GM21717 (cell line): Measurements from ENCODE around the gene GTF2A1.
"Not testable (repeated sequence)": the region's sequence is repeated elsewhere in the genome, so short reads cannot be mapped to it uniquely, and the experiment has no call there.

ENCODE experiments used
- ATAC-seq: cut with Tn5 transposase; IDR thresholded peaks from one replicate; pipeline ENCODE4 v1.9.1; 2021; ENCODE audit warnings: mild to moderate bottlenecking, moderate library complexity; ENCODE audit not compliant: unreplicated experiment

Gene GTF2A1

GRCh38 chr14:81233615-81234014, 12.9 kb upstream of the GTF2A1 start:
- ATAC-seq: no peak

- ATAC-seq: no peak
Measured at GRCh38 chr14:81231540-81231939, 10.8 kb upstream of the GTF2A1 start.

- no peak for ATAC-seq
Measured at GRCh38 chr14:81224222-81224621, 3.5 kb upstream of the GTF2A1 start.

GRCh38 chr14:81223788-81224187, 3.0 kb upstream of the GTF2A1 start:
- ATAC-seq: not testable (repeated sequence)

- no peak for ATAC-seq
Measured at GRCh38 chr14:81222691-81223090, 1.9 kb upstream of the GTF2A1 start.

- ATAC-seq: no peak
Measured at GRCh38 chr14:81222126-81222525, 1.4 kb upstream of the GTF2A1 start.

- ATAC-seq: no peak
Measured at GRCh38 chr14:81221579-81222102, 882 bp upstream of the GTF2A1 start.

- no peak for ATAC-seq
Measured at GRCh38 chr14:81220580-81220829, 254 bp downstream of the GTF2A1 start.

GRCh38 chr14:81219759-81220579, 790 bp downstream of the GTF2A1 start:
- ATAC-seq: no peak

GRCh38 chr14:81219210-81219758, 1.5 kb downstream of the GTF2A1 start:
- peak; percentile 62 for ATAC-seq

- ATAC-seq: no peak
Measured at GRCh38 chr14:81211844-81212243, 8.9 kb downstream of the GTF2A1 start.

GRCh38 chr14:81209167-81209836, 11.5 kb downstream of the GTF2A1 start:
- ATAC-seq: no peak

- ATAC-seq: no peak
Measured at GRCh38 chr14:81208489-81208888, 12.3 kb downstream of the GTF2A1 start.

- no peak for ATAC-seq
Measured at GRCh38 chr14:81206115-81206514, 14.6 kb downstream of the GTF2A1 start.

- no peak for ATAC-seq
Measured at GRCh38 chr14:81205639-81206038, 15.1 kb downstream of the GTF2A1 start.

GRCh38 chr14:81200054-81200453, 20.7 kb downstream of the GTF2A1 start:
- no peak for ATAC-seq

- no peak for ATAC-seq
Measured at GRCh38 chr14:81199084-81199483, 21.7 kb downstream of the GTF2A1 start.

GRCh38 chr14:81198651-81199050, 22.1 kb downstream of the GTF2A1 start:
- no peak for ATAC-seq

- no peak for ATAC-seq
Measured at GRCh38 chr14:81193924-81194633, 26.7 kb downstream of the GTF2A1 start.

GRCh38 chr14:81192594-81192993, 28.2 kb downstream of the GTF2A1 start:
- ATAC-seq: no peak

- ATAC-seq: peak; percentile 95
Measured at GRCh38 chr14:81187832-81188522, 32.8 kb downstream of the GTF2A1 start.
